HFFc6 (cell line): ENCODE measurements around the gene AMN1. TPM values are rescaled to one million over a fixed set of nuclear protein-coding genes. Genes with fewer than 3 reads are reported as not detected.
"Not testable (repeated sequence)": the region's sequence is repeated elsewhere in the genome, so short reads cannot be mapped to it uniquely, and the experiment has no call there.

Experiments
- DNase-seq: peaks from one replicate; pipeline ENCODE4 v3.0.0-alpha.2; 2018
- H3K27ac Mint-ChIP-seq: 2 replicates; pipeline ENCODE4 v1.8.0; 2020; ENCODE audit warnings: mild to moderate bottlenecking, mixed read lengths
- H3K27me3 Mint-ChIP-seq: 2 replicates; pipeline ENCODE4 v1.8.0; 2021; ENCODE audit warnings: mild to moderate bottlenecking, moderate library complexity, mixed read lengths; ENCODE audit not compliant: insufficient read depth
- H3K36me3 Mint-ChIP-seq: 2 replicates; pipeline ENCODE4 v1.8.0; 2021; ENCODE audit warnings: low read depth, mixed read lengths
- H3K4me1 Mint-ChIP-seq: 2 replicates; pipeline ENCODE4 v1.8.0; 2020; ENCODE audit warnings: low read depth, mixed read lengths
- H3K4me3 Mint-ChIP-seq: 2 replicates; pipeline ENCODE4 v1.8.0; 2020; ENCODE audit warnings: mild to moderate bottlenecking, moderate library complexity, mixed read lengths
- H3K9me3 Mint-ChIP-seq: 2 replicates; pipeline ENCODE4 v1.8.0; 2020; ENCODE audit warnings: mild to moderate bottlenecking, mixed read lengths
- CTCF ChIP-seq: fragments of 200-600 bp; sonication (generic); IDR thresholded peaks from 2 replicates; pipeline ENCODE4 v1.5.0; 2021; ENCODE audit warnings: antibody characterized with exemption, mild to moderate bottlenecking
- total RNA-seq, 6 experiments: library from RNA; stranded (reverse); fragmentation: NEBNext Ultra II Directional; extraction: Animal tissue kit (Norgen Biotek cat#: 25700); gene quantifications; 2 replicates in 1 of 6; 3 replicates in 5 of 6; pipeline ENCODE4 v1.2.3, GENCODE V29; 2021

The AMN1 gene
- total RNA-seq, 6 experiments from 2014 or later: 3.4 to 5.3 (median 4.7) TPM

- Mint-ChIP-seq H3K27me3 (peaks cover 2% of the 10 kb centered on the region), H3K27ac (no peak overlapping the region), H3K4me1 (no peaks in the 10 kb centered on the region; the same call in 1 of the 2 replicates), H3K4me3 (no peak overlapping the region), H3K36me3 (peaks cover 20% of the 10 kb centered on the region), H3K9me3 (peaks cover 21% of the 10 kb centered on the region)
- DNase-seq: no peak
- no peak for TF ChIP-seq CTCF
These were observed 18.6 kb downstream of the AMN1 start for GRCh38 chr12:31710021-31710818.

- not testable (repeated sequence) for DNase-seq, H3K4me3 Mint-ChIP-seq, H3K27ac Mint-ChIP-seq, H3K27me3 Mint-ChIP-seq
- H3K9me3 Mint-ChIP-seq: peaks cover 21% of the 10 kb centered on the region
- peaks cover 20% of the 10 kb centered on the region for H3K36me3 Mint-ChIP-seq
- peaks cover 12% of the 10 kb centered on the region for H3K4me1 Mint-ChIP-seq
These were observed 20.7 kb downstream of the AMN1 start for GRCh38 chr12:31708118-31708517.

- H3K4me1 Mint-ChIP-seq: peaks cover 12% of the 10 kb centered on the region
- peaks cover 21% of the 10 kb centered on the region for H3K9me3 Mint-ChIP-seq
- no peak for DNase-seq
- no peak overlapping the region for H3K27ac Mint-ChIP-seq
- TF ChIP-seq CTCF: no peak
- no peak overlapping the region for H3K4me3 Mint-ChIP-seq
- peaks cover 20% of the 10 kb centered on the region for H3K36me3 Mint-ChIP-seq
- no peaks in the 10 kb centered on the region; the same call in 1 of the 2 replicates for H3K27me3 Mint-ChIP-seq
These were observed 23.2 kb downstream of the AMN1 start for GRCh38 chr12:31705621-31706020.

DNA sequence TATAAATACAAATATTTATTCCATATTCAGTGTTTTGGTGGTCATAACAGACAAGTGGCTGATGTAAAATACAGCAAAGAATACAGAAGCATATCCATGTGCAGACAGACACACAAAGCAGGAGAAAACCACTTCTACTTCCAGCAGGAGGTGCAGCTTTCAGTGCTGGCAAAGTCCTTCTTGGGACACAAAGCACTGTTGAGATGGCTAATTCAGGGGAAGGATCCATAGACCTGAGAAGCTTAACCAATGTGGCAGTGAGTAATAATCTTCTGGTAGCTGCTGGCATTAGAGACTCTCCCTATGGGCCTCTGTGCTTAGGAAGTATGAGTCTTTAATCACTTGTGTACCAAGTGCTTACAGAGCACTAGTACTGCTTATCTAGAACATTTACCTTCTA lies 26.8 kb downstream of the AMN1 start:
- Mint-ChIP-seq H3K4me3 (no peak overlapping the region), H3K27me3 (no peaks in the 10 kb centered on the region), H3K4me1 (peaks cover 12% of the 10 kb centered on the region), H3K27ac (no peak overlapping the region), H3K36me3 (no peaks in the 10 kb centered on the region), H3K9me3 (no peaks in the 10 kb centered on the region)
- peak; percentile 45 for TF ChIP-seq CTCF
- DNase-seq: peak; percentile 9

DNA sequence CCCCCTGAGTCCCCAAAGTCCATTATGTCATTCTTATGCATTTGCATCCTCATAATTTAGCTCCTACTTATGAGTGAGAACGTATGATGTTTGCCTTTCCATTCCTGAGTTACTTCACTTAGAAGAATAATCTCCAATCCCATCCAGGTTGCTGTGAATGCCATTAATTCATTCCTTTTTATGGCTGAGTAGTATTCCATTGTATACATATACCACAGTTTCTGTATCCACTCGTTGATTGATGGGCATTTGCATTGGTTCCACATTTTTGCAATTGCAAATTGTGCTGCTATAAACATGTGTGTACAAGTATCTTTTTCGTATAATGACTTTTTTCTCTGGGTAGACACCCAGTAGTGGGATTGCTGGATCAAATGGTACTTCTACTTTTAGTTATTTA lies 38.9 kb downstream of the AMN1 start:
- H3K4me3 Mint-ChIP-seq, DNase-seq, H3K27ac Mint-ChIP-seq, H3K27me3 Mint-ChIP-seq, H3K36me3 Mint-ChIP-seq, H3K9me3 Mint-ChIP-seq, H3K4me1 Mint-ChIP-seq: not testable (repeated sequence)

GRCh38 chr12:31687101-31687527 lies 41.7 kb downstream of the AMN1 start:
- no peaks in the 10 kb centered on the region for H3K4me1 Mint-ChIP-seq
- H3K27me3 Mint-ChIP-seq: no peaks in the 10 kb centered on the region; the same call in 1 of the 2 replicates
- no peak for DNase-seq
- TF ChIP-seq CTCF: no peak
- H3K9me3 Mint-ChIP-seq: peaks cover 16% of the 10 kb centered on the region
- H3K4me3 Mint-ChIP-seq: no peak overlapping the region
- peaks cover 16% of the 10 kb centered on the region for H3K36me3 Mint-ChIP-seq
- H3K27ac Mint-ChIP-seq: no peak overlapping the region
